PFSK-1 (cell line): ENCODE data around the gene SV2C.

ENCODE experiments used
- FOXP2 ChIP-seq: optimal IDR thresholded peaks from 2 replicates; pipeline ENCODE3; 2011; ENCODE audit warnings: borderline replicate concordance, control low read depth, inconsistent platforms; ENCODE audit not compliant: insufficient read depth; ENCODE audit errors: extremely low read length, extremely low read depth
- POLR2AphosphoS5 ChIP-seq: IDR thresholded peaks from 2 replicates; pipeline ENCODE4 v1.6.1; 2012; ENCODE audit warnings: low read depth, mild to moderate bottlenecking, control low read depth, low read length, moderate library complexity
- SIN3A ChIP-seq: IDR thresholded peaks from 2 replicates; pipeline ENCODE4 v1.6.1; 2012; ENCODE audit warnings: mild to moderate bottlenecking, low read length, moderate library complexity, borderline replicate concordance; ENCODE audit not compliant: insufficient read depth
- TAF1 ChIP-seq: IDR thresholded peaks from 2 replicates; pipeline ENCODE4 v1.6.1; 2012; ENCODE audit warnings: low read length, control low read depth, borderline replicate concordance; ENCODE audit not compliant: insufficient read depth
- TF ChIP-seq, protein P1 (sequence below), 2 experiments: IDR thresholded peaks; 2 replicates each; pipeline versions ENCODE4 v1.6.1 to v1.8.0; 2011 to 2012; ENCODE audit warnings: low read depth in 2 of 2, low read length in 2 of 2, control low read depth in 1 of 2, inconsistent platforms in 1 of 2, mild to moderate bottlenecking in 1 of 2, moderate library complexity in 1 of 2; ENCODE audit not compliant: insufficient read depth in 1 of 2

SV2C gene

DNA sequence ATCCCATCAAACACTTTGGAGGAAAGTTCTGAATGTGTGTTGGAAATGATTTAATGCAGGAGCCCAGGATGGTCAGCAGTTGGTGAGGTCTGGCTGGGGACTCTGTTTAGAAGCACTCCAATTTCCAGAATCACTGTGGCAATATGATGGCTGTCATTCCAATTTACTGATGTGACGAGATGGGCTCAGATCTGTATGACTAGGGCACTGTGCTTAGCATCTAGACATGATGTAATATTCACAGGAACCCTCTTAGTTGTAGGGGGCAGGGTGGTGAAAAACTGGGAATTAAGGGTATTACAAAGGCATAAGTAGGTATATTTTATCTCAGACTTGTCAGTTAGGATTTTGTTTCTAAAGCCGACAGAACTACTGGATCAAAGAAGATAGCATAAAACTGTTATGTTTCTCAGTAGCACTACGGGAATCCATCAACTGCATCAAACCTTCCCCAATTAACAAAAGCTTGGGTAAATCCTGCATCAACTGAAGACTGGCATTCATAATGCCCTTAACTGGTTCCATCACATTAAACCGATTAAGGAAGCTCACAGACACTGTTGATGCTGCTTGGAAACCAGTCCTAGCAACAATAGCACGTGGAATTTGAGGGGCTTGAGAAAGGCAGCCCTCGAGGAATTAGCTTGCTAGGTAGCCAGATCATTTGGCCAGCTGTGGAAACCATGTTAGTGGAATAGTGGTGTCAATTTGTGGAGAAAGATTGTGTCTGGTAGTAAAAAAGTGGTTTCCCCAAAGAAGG, 86.1 kb downstream of the SV2C start:
- TF ChIP-seq, protein P1, sequence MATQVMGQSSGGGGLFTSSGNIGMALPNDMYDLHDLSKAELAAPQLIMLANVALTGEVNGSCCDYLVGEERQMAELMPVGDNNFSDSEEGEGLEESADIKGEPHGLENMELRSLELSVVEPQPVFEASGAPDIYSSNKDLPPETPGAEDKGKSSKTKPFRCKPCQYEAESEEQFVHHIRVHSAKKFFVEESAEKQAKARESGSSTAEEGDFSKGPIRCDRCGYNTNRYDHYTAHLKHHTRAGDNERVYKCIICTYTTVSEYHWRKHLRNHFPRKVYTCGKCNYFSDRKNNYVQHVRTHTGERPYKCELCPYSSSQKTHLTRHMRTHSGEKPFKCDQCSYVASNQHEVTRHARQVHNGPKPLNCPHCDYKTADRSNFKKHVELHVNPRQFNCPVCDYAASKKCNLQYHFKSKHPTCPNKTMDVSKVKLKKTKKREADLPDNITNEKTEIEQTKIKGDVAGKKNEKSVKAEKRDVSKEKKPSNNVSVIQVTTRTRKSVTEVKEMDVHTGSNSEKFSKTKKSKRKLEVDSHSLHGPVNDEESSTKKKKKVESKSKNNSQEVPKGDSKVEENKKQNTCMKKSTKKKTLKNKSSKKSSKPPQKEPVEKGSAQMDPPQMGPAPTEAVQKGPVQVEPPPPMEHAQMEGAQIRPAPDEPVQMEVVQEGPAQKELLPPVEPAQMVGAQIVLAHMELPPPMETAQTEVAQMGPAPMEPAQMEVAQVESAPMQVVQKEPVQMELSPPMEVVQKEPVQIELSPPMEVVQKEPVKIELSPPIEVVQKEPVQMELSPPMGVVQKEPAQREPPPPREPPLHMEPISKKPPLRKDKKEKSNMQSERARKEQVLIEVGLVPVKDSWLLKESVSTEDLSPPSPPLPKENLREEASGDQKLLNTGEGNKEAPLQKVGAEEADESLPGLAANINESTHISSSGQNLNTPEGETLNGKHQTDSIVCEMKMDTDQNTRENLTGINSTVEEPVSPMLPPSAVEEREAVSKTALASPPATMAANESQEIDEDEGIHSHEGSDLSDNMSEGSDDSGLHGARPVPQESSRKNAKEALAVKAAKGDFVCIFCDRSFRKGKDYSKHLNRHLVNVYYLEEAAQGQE (IDR thresholded peaks at IDR 0.05; ENCODE audit: insufficient read depth in 1 of 2, low read depth in 2 of 2, low read length in 2 of 2): no peak
- TF ChIP-seq FOXP2 (no peak), SIN3A (no peak), TAF1 (no peak), POLR2AphosphoS5 (no peak)

DNA sequence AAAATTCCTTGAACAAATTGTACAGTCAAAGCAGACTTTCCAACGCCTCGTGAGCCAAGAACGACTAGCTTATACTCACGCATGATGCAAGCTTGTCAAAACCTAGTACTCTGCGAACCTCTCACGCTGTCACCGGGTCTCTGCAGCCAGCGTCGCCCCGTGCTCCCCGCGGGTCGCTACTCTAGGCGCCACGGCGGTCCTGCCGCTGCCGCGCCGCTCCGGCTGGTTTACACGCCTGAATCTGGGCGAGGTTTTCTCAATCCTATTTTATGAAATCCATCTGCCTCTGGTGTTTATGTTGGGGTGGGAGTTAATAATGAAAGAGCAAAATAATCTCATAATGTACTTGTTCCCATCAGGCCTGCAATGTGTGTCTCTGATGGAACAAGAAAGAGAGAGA, 90.9 kb downstream of the SV2C start:
- TF ChIP-seq, protein P1 (IDR thresholded peaks at IDR 0.05; ENCODE audit: insufficient read depth in 1 of 2, low read depth in 2 of 2, low read length in 2 of 2): no peak

DNA sequence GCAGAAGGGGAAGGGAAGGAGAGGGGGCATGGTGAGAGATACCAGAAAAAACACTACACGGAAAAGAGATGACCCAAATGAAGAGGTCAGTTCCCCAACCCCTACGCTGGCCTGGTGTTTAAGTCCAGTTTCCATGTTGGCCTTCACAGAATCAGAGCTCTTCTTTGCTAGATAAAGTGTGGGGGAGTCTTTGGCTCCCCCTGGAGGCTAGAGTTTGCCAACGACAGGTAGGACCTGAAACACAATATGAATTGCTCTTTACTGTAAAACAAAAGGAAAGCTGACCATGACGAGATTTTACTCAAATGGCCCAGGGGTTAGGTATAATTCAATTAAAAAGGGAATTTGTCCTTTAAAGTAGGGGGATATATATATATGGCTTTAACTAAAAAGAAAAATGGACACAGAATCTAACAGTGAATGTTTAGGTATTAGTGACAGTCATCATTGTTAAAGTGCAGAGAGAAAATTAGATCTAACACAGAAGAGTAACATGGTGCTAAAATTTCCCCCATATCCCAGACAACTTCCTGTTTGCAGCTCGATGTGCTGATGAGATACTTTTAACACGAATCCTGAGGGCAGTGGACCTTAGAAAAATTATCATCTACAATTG, 92.0 kb downstream of the SV2C start:
- no peak for TF ChIP-seq TAF1
- no peak for TF ChIP-seq POLR2AphosphoS5
- TF ChIP-seq, protein P1 (IDR thresholded peaks at IDR 0.05; ENCODE audit: insufficient read depth in 1 of 2, low read depth in 2 of 2, low read length in 2 of 2): no peak
- no peak for TF ChIP-seq SIN3A

DNA sequence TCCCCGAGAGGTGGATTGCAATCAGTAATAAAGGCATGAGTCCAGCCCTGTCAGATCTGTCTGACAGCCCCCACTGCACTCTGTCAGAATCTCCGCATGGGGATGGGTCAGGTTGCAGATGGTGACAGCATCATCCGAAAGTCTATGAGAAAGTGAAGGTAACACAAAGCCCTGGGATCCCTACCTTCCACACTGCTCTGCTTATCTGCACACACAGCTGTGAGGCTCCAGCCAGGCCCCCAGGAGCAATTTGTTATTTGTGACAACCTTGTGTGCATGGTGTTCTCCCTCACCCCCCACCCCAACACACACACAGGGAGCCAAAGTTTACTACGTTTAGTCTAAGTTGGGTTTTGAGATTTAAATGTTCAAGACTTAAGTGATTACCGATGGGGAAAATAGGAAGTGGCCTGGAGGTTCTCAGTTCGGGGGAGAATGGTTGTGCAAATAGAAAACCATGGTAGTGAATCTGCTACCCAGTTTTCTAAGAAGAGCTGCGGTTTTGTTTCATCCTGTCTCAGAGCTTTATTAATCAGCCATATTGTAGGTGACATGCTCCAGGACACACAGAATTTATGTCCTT, 92.7 kb downstream of the SV2C start:
- no peak for TF ChIP-seq POLR2AphosphoS5
- no peak for TF ChIP-seq TAF1
- TF ChIP-seq SIN3A: no peak
- TF ChIP-seq, protein P1 (IDR thresholded peaks at IDR 0.05; ENCODE audit: insufficient read depth in 1 of 2, low read depth in 2 of 2, low read length in 2 of 2): no peak
- TF ChIP-seq FOXP2: no peak

DNA sequence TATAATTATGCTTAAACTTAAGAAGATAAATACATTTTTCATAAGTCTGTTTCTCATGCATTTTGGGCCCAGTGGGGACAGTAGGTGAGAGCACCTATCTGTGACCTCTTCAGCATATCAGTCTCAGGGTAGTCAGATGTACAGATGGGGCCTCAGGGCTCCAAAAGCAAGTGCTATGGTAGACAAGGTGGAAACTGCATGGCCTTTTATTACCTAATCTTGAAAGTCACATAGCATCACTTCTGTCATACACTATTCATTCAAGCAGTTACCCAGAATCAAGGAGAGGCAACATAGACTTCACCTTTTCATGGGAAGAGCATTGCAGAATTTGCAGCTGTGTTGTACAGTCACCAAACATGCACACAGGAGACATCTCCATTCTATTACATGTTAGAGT, 94.8 kb downstream of the SV2C start:
- TF ChIP-seq, protein P1 (IDR thresholded peaks at IDR 0.05; ENCODE audit: insufficient read depth in 1 of 2, low read depth in 2 of 2, low read length in 2 of 2): no peak
- TF ChIP-seq POLR2AphosphoS5 (no peak), TAF1 (no peak), SIN3A (no peak)
